CD4-positive, alpha-beta T cell treated with Interleukin-12 subunit alpha and Interleukin-12 subunit beta, for 1 hour (primary cell): ENCODE measurements around the gene MKI67.
"Not testable (repeated sequence)": the region's sequence is repeated elsewhere in the genome, so short reads cannot be mapped to it uniquely, and the experiment has no call there.

ENCODE experiments used
- DNase-seq: peaks from one replicate; pipeline ENCODE4 v3.0.0-alpha.2; 2020

The MKI67 gene

DNA sequence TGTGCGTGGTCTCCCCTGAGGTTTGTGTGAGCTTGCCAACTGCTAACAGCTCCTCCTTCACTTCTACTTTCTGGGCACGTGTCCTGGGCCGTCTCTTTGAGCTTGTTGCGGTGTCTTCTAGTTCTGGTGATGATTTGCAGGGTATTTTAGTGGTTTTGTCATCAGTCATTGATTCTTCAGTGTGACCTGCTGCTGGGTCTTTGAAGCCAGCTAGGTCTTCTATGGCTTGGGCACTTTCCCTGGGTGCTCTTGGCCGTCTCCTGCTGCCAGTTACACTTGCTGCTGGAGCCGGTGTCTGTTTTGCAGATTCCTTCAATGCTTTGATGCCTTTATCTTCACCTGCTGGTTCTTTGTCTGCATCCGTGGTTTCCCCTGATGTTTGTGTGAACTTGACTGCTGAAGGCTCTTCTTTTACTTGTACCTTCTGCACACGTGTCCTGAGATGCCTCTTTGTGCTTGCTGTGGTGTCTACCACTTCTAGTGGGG is 23.0 kb downstream of the MKI67 start:
- peak; percentile 45 for DNase-seq

DNA sequence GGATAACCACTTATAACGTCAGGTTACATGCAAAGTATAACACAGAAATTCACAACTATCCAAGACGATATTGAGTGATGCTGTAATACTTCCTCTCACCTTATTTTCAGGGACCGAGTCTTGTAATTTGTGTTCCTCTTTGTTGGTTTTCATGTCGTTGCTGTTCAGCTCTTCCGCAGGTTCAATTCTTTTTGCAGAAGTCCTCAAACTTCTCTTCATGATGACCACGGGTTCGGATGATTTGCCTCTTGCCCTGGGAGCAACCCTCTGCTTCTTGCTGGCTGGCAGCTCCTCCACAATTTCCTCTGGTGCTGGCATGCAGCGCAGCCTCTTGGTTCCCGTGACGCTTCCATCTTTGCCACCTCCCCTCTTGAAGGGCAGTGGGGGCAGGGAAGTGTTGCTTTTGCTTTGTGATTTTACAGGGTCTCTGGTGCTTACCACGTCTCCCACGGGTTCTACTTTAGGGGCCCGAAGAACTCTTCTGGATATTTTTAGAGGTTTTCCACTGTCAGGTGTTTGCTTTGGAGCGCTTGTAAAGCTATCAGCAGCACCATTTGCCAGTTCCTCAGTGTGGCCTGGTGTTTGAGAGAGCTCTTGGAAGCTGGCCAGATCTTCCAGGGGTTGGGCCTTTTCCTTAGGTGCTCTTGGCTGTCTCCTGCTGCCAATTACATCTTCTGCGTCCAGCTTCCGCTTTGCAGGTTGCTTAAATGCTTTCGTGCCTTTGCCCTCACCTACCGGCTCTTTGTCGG is 23.6 kb downstream of the MKI67 start:
- DNase-seq = no peak

DNA sequence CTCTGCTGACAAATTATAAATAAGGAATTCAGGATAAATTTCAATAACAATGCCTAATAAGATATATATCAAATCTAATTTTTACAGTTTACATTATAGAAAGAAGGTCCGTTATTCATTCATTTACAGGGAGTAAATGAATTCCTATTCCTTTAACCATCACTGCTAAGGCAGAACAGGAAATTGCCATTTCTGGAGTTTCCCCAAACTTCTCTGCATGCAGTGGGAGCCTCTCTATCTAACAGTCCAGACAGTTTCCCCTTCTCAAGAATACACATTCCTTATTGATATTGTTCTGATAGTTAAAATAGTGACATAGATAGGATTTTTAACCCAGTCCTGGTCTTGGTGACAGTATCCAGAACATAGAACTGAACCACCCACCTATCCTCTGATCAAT is 24.3 kb downstream of the MKI67 start:
- no peak for DNase-seq

DNA sequence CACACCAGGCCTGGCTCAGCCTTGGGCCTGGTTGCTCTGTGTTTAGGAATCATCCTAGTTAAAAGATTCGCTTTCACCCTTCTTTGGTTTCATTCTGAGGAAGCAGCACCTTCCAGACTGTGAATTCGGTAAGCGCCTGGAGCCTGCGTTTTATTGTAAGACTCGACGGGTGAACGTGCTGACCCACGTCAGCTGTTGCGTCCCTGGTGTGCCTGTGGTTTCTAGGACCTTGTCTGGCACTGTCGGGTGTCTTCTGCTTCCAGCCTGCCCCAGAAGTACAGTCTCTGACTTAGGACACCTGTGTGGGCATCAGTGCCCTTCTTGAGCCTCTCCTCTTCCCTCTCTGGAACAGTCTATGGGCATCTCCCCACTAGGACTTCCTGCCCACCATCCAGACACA is 26.3 kb downstream of the MKI67 start:
- no peak for DNase-seq

DNA sequence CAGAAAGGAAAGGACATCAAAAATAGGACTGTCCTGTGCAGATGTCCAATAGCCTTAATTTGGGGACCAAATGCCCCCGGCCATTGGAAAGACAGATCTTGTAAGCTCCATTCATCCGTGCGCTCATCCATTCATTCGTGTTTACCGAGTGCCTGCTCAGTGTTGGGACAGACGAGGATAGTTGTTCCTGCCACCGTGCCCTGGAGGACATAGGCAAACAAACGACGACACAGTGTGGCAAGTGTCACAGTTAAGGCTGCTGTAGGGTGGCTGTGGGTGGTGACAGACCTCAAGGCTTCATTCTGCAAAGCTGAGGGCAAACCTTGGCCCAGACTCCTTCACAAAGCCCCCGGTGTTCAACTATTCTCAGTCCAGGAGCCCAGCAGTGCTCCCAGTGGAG is 27.6 kb downstream of the MKI67 start:
- DNase-seq = no peak

DNA sequence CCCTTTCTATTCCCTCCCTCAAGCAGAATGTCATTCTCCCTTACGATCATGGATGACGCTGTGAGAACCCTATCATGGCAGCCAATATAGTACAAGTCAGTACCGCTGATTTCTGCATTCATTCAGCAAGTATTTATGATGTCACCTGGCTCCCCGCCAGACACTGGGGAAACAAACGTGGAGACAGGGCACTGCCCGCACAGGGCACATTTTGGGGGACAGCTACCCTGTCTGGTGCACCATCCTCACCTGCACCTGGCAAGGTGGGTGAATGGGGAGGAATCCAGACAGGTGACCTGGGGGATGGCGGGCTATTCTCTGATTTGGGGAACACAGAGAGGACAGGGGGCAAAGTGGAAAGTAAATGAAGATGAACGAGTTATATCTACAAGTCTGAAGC is 28.4 kb downstream of the MKI67 start:
- no peak for DNase-seq

DNA sequence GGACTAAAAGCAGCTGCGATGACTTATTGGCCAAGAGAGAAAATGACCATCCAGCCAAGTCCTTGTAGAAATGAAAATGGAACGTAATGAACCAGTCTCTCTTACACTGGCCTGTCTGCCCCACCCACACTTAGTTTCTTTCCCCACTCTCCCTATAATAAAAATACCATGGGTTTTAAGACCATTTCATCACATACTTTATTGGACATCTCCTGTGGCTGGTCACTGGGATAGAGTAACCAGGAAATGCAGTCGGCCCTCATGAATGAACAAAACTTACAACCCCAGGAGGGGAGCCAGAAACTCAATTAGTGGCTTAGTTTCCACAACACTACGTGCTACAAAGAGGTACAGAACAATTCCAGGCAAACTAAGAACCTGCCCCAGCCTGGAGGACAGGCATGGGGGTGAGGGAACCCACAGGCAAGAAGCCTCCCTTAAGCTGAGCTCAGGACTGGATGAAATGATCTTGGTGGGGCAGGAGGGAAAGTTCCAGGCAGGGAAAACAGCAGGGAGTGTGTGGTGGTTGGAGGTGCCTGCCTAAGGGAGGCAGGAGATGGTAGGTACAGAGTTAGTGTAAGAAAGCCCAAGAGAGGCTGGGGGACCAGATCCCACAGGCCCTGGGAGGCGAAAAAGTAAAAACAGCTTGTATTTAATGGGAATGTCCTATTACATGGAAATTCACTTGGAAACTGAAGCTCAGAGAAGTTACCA is 29.6 kb downstream of the MKI67 start:
- DNase-seq = no peak

DNA sequence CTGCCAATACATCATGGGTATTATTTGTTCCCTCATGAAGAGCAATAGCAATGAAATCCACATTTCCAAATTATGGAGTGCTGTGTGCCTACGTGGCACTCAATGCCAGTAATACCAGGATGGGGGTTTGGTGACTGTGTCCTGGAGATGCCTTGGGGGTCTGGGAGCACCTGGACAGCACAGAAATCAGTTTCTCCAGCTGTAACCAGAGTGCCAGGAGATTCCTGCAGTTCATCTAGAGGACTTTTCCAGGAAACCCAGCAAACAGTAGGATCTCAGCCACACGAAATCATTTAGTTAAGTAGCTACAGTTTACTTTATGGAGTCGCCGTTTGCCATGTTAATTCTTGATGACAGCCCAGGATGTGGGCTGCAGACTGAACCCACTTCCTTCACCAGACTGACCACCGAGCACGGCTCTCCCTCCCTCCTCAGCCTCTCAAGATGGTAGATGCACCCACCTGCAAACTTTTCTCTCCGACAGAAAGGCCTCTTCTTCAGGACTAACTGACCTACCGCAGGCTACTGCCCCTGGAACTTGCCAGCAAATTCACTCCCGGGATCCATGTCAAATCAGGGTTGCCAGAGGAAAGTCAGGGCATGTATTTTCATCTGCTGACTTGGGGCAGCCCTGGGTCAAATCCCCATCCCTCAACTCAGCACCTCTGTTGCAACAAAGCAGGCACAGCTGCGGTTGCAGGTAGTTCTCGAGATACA is 30.3 kb downstream of the MKI67 start:
- peak; percentile 30 for DNase-seq

DNA sequence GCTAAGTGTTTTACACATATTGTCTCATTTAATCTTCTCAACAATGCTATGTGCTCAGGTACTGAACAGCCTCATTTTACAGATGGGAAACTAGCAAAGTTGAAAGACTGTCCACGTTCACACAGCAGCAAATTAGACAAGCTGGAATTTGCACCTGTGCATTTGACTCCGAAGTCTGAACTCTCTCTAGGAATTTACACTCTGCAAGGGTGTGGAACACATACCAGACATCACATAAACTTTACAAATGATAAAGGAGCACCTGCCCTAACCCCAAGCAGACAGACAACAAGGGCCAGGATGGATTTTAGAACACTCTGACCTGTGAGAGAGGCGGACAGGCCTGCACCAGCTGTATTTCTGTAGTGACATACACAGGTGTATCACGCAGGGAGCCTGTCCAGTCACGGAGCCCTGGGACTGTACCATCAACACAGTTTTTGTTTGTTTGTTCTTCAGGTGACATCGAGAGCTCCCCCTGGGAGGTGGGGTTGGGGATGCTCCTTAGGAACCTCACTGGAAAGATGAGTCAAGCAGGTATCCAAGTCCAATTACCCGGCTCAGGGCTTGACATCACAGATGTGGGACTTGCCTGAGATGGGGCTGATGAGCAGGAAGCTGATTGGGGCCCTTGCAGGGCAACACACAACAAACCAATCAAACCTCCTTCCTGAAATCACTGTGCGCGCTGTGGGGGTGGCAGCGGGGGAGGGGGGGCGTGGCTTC is 31.0 kb downstream of the MKI67 start:
- DNase-seq = peak; percentile 55

DNA sequence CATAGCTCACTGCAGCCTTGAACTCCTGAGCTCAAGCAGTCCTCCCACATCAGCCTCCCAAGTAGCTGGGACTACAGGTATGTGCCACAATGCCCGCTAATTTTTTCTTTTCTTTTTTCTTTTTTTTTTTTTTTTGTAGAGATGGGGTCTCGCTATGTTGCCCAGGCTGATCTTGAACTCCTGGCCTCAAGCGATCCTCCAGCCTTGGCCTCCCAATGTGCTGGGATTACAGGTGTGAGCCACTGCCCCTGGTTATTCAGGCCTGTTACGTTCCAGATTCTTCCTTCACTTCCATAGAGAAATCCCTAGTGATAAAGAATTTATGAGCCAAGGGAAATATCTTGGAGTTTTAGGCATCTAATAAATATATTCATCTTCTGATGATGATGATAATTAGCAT is 31.6 kb downstream of the MKI67 start:
- not testable (repeated sequence) for DNase-seq

DNA sequence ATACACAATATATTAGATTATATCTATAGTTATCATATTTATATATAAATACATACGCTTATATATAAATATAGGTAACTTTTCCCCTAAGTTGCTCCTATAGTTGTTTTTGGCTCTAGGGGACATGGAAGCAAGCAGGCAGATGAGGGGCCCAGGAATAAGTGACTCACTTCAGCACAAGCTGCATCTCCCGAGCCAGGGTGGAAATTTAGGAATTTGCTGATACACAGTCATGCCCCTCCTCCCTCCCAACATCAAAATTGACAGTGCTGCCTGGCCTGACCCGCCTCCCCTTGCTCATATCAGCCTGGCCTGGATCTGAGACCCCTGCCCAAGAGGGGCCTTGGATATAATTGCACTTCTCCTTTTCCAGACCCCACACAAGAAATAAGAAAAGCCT is 33.8 kb downstream of the MKI67 start:
- no peak for DNase-seq

DNA sequence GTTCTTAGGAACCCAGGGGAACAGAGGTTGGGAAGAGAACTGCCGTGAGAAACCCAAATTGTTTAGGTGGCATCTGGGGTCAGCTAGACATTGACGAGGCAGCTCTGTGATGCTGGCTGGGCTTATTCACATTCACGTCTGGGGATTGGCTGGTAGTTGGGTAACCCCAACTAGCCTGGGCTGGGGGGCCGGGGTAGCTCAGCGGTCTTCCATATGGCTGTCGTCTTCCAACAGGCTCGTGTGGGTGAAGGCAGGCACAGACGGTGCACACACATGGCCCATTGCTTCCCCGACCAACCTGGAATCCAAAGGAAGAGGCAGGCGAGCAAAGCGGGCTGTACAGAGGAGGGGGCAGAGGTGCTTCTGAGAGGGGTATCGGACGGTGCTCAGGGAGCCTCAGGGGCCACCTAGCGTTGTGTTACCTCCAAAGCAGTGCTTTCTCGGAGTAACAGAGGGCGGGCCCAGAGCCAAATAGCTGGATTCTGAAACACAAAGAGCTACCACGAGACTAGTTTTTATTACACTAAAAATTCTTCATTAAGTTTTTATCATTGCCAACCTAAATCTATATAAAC is 34.5 kb downstream of the MKI67 start:
- no peak for DNase-seq

DNA sequence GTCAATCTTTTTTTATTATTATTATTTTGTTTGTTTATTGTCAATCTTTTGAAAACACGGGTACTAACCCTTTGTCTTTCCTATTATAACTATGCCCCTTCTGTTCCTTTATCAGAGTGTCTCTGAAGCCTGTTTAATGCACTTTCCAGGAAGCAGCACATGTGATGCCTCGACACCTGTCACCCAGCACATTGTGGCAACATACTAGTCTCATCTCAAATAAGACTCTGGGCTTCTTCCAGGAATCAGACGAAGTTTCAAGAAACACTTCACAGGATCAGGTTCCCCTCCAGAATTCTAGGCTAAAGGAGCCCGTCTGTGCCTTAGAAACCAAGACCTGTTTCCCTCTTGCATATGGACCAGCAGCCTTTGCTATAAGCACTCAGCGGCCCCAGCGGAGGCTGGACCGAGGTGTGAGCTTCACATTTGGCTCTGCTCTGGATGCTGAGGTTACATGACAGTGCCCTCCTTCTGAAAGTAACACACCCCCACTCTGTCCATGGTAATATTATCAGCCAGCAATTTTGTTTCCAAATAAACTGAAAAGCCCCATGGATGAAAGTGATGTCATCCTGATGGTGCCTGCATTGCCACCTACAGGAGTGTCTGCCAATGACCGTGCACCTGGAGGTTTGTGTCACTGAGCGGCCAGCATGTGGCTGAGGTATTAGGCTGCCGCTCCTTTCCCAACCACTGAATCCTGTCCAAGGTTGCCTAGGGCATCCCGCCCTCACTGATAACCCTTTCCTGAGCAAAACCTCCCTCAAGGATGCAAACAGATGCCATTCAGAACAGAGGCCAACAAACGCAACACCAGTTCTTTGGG is 38.1 kb downstream of the MKI67 start:
- DNase-seq = no peak

DNA sequence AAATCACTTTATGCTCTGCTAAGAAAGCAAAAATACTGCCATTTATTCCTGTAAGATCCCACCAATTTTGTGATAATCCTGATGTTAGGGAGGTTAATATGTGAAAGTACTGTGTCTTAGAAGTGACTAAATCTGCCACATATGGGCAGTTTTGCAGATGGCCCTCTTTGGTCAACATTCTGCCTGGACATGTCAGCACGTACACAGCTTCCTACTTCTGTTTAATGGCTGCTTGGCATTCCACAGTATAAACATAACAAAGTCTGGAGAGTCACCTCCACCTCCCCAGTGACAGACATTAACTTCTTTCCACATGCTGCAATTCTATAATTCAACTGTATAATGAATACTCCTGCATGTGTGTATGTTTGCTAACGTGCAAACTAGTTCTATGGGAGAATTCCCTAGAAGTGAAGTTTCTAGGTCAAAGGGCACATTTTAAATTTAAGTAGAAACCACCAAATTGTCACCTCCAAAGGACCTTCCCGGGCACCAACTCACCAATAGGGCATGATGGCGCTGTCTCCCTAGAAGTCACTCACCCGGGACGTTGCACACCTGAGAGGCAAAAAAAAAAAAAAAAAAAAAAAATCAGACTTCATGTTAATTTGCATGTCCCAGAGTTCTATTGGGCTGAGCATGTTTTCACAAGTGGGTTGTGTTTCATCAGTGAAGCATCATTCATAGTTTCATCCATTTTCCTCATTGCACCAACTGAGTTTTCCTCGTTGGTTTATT is 38.9 kb downstream of the MKI67 start:
- DNase-seq = no peak

DNA sequence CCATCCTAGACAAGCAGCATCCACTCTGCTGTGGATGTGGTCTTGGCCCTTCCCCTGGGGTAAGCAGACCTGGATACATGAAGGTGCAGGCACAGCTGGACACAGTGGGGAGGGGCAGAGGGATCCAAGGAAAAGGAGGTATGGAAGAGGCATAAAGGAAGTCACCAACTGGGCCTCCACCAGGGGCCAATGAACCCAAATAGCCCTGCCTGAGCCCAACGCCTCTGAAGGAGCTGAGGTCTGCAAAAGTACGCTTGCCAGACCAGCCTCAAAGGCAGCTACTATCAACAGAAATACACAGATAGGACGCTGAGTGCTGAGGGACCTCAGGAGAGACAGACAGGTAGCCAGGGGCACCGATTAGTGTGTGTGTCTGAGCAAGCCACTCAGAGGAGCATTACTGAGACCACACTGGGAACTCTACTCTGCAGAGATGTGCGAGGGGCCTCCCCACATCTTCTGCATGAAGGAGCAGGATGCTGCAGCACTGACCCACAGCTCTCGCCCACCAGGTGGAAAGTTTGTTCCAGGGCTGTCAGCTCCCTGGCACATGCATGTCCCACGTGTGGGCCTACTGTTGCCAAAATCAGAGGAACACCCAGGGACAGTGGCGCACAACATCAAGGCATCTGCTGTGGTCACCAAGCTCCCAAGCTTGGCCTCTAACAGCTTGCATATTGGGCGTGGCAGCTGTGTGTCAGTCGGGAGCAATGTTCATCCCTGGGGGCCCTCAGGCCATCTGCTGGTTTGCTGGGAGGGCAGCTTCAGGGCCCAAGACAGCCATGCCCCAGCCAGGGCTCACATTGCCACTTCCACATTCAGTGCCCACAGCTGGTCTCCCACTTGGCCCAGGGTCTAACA is 40.0 kb downstream of the MKI67 start:
- no peak for DNase-seq

DNA sequence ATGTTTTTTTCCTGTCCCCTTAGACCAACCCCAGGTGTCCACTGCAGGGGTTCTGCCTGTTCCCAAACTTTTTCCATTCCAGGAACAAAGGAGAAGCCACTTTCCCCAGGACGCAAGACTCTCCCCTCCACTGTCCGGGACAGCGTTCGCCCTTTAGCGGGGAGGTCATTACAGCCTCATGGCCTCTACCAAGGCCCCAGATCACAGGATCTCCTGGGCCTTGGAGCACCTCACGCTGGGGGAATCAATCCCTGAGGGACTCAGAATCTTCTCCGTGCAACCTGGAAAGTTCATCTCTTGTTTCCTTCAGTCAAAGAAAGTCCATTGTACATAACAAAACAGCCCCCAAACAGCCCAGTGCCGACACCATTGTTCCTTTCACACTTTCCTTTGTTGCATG is 41.2 kb downstream of the MKI67 start:
- DNase-seq = no peak

DNA sequence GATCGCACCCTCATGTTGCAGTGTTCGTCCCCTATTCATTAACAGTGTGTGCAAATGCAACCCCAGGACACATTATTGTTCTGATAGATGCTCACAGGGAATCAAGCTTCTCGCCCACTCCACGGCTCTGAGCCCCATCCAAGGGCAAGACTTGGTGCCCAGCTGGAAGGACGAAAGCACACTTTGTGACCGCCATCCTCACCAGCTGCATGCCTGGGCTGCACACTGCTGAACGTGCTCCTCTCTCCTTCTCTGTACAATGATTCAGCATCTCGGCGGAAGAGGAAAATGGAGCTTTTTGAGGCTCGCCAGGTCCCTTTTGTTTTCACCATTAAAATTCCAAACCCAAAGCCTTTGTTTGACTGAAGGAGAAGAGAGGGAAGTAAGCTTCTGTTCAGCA is 41.9 kb downstream of the MKI67 start:
- no peak for DNase-seq

DNA sequence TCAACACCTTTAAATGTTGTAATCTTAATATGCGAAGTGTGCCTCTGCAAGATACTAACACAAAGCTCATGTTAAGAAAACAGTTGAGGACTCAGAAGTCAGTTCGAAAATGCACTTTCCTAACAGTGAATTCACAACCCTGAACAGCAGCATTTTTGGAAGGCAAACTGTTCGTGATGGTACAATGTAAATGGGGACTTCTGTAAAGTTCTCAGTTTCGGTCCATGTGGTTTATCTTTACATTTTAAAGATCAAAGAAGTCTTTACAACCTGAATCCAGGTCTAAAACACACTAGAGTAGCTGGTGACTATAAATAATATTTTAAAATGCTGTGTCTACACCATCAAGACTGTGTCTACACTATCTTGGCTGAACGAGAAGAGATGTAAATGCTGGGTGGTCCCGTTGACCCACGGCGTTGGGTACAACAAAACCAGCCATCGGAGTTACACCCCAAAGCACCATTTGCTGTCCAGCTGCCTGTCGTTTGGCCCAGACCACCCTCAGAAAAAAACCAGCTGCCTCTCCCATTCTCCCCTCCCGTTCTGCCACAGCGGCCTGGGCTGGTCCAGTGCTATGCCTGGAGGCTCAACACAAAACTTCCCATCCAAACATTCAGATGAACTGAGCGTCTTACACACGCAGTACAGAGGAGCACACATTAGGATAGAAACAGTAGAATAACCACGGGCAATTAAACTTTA is 42.9 kb downstream of the MKI67 start:
- DNase-seq = no peak

DNA sequence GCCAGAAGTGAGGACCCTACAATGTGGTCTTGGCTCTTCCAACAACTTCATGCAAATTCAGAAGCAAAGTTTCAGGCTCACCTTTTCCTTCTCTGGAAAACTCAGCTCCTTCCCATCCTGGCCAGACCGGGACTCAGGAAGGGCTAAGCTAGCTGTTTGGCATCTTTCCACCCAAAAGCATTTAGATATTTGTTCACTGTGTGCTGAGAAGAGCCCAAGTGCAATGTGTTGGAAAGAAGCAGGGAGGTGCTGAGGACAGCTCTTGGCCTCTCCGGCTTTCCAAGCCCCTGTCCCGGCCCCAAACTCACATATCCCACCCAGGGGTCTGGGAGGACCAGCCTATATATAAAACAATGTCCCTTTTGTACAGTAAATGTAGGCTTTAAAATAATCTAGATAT is 44.5 kb downstream of the MKI67 start:
- DNase-seq = no peak

DNA sequence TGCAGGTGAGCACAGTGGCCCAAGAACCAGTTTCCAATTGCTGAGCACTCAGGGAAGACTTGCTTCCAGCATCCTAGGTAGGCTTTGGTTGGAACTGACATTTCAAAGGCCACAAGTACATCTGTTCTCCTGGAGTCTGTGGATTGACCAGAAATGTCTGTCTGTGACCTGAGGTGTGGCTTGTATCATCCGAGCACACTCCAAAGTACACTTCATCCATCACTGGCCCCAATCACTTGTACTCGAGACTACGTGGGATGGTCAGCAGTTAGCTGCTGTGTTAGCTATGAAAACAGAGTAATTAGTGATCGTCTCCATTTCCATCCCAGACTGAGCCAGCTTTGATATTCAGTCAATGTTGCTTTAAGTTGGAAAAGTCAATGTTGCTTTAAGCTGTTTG is 45.0 kb downstream of the MKI67 start:
- no peak for DNase-seq
